Psoas muscle (tissue), 8 donors: ENCODE measurements around the gene ACTRT2. TPM values are rescaled to one million over a fixed set of nuclear protein-coding genes. Genes with fewer than 3 reads are reported as not detected.

Source experiments
- ATAC-seq, 4 donors: fragments of 200-7000 bp; cut with Tn5 transposase; one replicate each; pipeline ENCODE4 v1.9.1; 2020; ENCODE audit warnings: moderate library complexity in 3 of 4, mild to moderate bottlenecking in 2 of 4
- DNase-seq, 2 donors: peaks; one replicate each; pipeline ENCODE4 v3.0.0-alpha.2; 2020
- H3K27ac ChIP-seq: fragments of 200-600 bp; one replicate; pipeline ENCODE4 v1.8.0; 2022
- H3K27me3 ChIP-seq, 3 donors: fragments of 200-600 bp in 1 of 3; one replicate each; pipeline versions ENCODE4 v1.6.1 to v1.8.0; 2013 to 2022; ENCODE audit warnings: low read length in 2 of 3, mild to moderate bottlenecking in 2 of 3, moderate library complexity in 1 of 3; ENCODE audit not compliant: insufficient read depth in 3 of 3
- H3K36me3 ChIP-seq, 2 donors: fragments of 200-600 bp in 1 of 2; one replicate each; pipeline versions ENCODE4 v1.6.1 to v1.8.0; 2013 to 2022; ENCODE audit warnings: low read depth in 1 of 2, mild to moderate bottlenecking in 1 of 2, moderate library complexity in 1 of 2; ENCODE audit not compliant: insufficient read depth in 1 of 2
- H3K4me1 ChIP-seq: fragments of 200-600 bp; one replicate; pipeline ENCODE4 v1.8.0; 2022
- H3K4me3 ChIP-seq: fragments of 200-600 bp; one replicate; pipeline ENCODE4 v1.8.0; 2022; ENCODE audit warnings: mild to moderate bottlenecking
- H3K9me3 ChIP-seq: fragments of 200-600 bp; one replicate; pipeline ENCODE4 v1.8.0; 2022
- CTCF ChIP-seq: fragments of 200-600 bp; IDR thresholded peaks from one replicate; pipeline ENCODE4 v1.8.0; 2022; ENCODE audit warnings: antibody characterized with exemption
- WGBS, 3 donors: extraction: QIAGEN DNeasy Blood & Tissue Kit; methylation state at CpG; one replicate each; pipeline versions ENCODE4 v1.1.6 to v1.1.7; 2013; 5-methylcytosine and 5-hydroxymethylcytosine counted together
- intact Hi-C, 2 donors: fragments of 100-400 bp; cut with DNase I; formaldehyde crosslinking; loops; one replicate each; pipeline versions ENCODE4 v1.11.0 to v1.14.2; 2022
- polyA plus RNA-seq, 3 donors: library from polyadenylated mRNA; stranded (reverse); fragments of 200-250 nt; gene quantifications; one replicate each; pipeline ENCODE4 v1.2.3, GENCODE V29; 2013
- total RNA-seq, 4 donors: library from RNA; stranded (reverse); fragmentation: NEBNext Ultra II Directional in 2 of 4; extraction: Animal tissue kit (Norgen Biotek cat#: 25700) in 2 of 4; gene quantifications; one replicate each; pipeline versions ENCODE4 v1.2.1 to v1.2.4, GENCODE V29; 2021 to 2023
- donor health status: healthy with polysubstance abuse.
- donor health status: DM: no; HTN: no; CAD: no; lungs with moderate emphysema.
- donor health status: Bipolar disorder and iron deficiency.
- donor health status: healthy.
- donor health status: DM: yes; HTN: yes; CAD: no.
- donor health status: DM: no; HTN: no; CAD: no.
- donor health status: DM: no; HTN: no; CAD: no.
- donor health status: DM: yes; HTN: yes; CAD: no.

The ACTRT2 gene
- total and polyA plus RNA-seq, 7 donors, result not detected

- 66 to 69% (median 69%) methylated on average over 9 of the region's 9 CpGs for WGBS, 3 donors
- TF ChIP-seq CTCF, result no peak
- H3K36me3 ChIP-seq, result no peaks in the 10 kb centered on the region
- no peaks in the 10 kb centered on the region for H3K4me1 ChIP-seq
- no peak for ATAC-seq
- no peak for DNase-seq
- intact Hi-C loops, result no loop called here
- H3K9me3 ChIP-seq, result no peaks in the 10 kb centered on the region
- H3K27ac ChIP-seq, result no peak overlapping the region
- H3K27me3 ChIP-seq, result peaks cover 0 to 9% (median 3%) of the 10 kb centered on the region in 3 donors
- no peak overlapping the region for H3K4me3 ChIP-seq
Observed at GRCh38 chr1:3024019-3024418, 2.8 kb downstream of the ACTRT2 start.

- intact Hi-C loops, result no loop called here
- no peak for TF ChIP-seq CTCF
- H3K4me1 ChIP-seq, result no peaks in the 10 kb centered on the region
- WGBS, 3 donors, result 84 to 86% (median 84%) methylated on average over 11 of the region's 11 CpGs
- no peak overlapping the region for H3K27ac ChIP-seq
- no peak overlapping the region for H3K4me3 ChIP-seq
- no peaks in the 10 kb centered on the region for H3K9me3 ChIP-seq
- H3K27me3 ChIP-seq, result peaks cover 0 to 14% (median 3%) of the 10 kb centered on the region in 3 donors
- DNase-seq (no peak), ATAC-seq (no peak)
- no peaks in the 10 kb centered on the region for H3K36me3 ChIP-seq
Observed at GRCh38 chr1:3024588-3024987, 3.3 kb downstream of the ACTRT2 start.

- Histone ChIP-seq H3K36me3 (no peaks in the 10 kb centered on the region), H3K4me1 (no peaks in the 10 kb centered on the region), H3K9me3 (no peaks in the 10 kb centered on the region), H3K4me3 (no peak overlapping the region), H3K27me3 (peaks cover 0 to 28% (median 4%) of the 10 kb centered on the region in 3 donors), H3K27ac (no peak overlapping the region)
- intact Hi-C loops, result no loop called here
- TF ChIP-seq CTCF, result no peak
- DNase-seq (no peak), ATAC-seq (no peak)
- WGBS, 3 donors, result 95 to 100% (median 95%) methylated on average over 1 of the region's 1 CpG
Observed at GRCh38 chr1:3026124-3026523, 4.9 kb downstream of the ACTRT2 start.

- WGBS, 3 donors, result 73 to 77% (median 76%) methylated on average over 11 of the region's 11 CpGs
- no peak for TF ChIP-seq CTCF
- Histone ChIP-seq H3K27ac (no peak overlapping the region), H3K27me3 (peaks cover 0 to 32% (median 4%) of the 10 kb centered on the region in 3 donors), H3K4me1 (no peaks in the 10 kb centered on the region), H3K9me3 (no peaks in the 10 kb centered on the region), H3K36me3 (no peaks in the 10 kb centered on the region), H3K4me3 (no peak overlapping the region)
- DNase-seq, result no peak
- no peak for ATAC-seq
- intact Hi-C loops, result no loop called here
Observed at GRCh38 chr1:3026581-3027391, 5.5 kb downstream of the ACTRT2 start.
